GM12878 (cell line): Measurements from ENCODE around the gene ZNF296. TPM values are rescaled to one million over a fixed set of nuclear protein-coding genes. Genes with fewer than 3 reads are reported as not detected.

Source experiments
- ATAC-seq: fragments of 200-7000 bp; cut with Tn5 transposase; 3 replicates; pipeline ENCODE4 v1.9.1; 2020; ENCODE audit warnings: mild to moderate bottlenecking, moderate library complexity
- BruUV-seq: library from RNA; stranded (reverse); fragments of 400-500 nt; replicated peaks from 2 replicates; lab custom pipeline; 2021; lab: Mats Ljungman, UMichigan
- CTCF ChIA-PET: fragments of 300-600 bp; sonication (Branson Sonifier 250); formaldehyde crosslinking; extraction: SDS; loops from one replicate; lab custom pipeline; 2021; ENCODE audit warnings: inconsistent platforms; lab: Yijun Ruan, JAX
- POLR2A ChIA-PET: fragments of 350-600 bp; formaldehyde crosslinking; extraction: SDS; loops from one replicate; lab custom pipeline; 2021; ENCODE audit warnings: inconsistent platforms; lab: Charles Lee
- RAD21 ChIA-PET: fragments of 300-600 bp; sonication (Branson Sonifier 250); formaldehyde crosslinking; loops from one replicate; lab custom pipeline; 2023; ENCODE audit warnings: antibody characterized with exemption; ENCODE audit not compliant: unreplicated experiment; lab: Charles Lee
- SMC1A ChIA-PET: fragments of 300-600 bp; sonication (Branson Sonifier 250); formaldehyde crosslinking; loops from one replicate; lab custom pipeline; 2023; ENCODE audit not compliant: unreplicated experiment, uncharacterized antibody; lab: Charles Lee
- DNase-seq: peaks from one replicate; pipeline ENCODE4 v3.0.0-alpha.2; 2011; ENCODE audit warnings: low read depth, low spot score
- FAIRE-seq: peaks from 3 replicates; lab custom pipeline; 2011; peaks lifted over from hg19 to GRCh38; lab: Jason Lieb, UNC
- H2AFZ ChIP-seq: 2 replicates; pipeline ENCODE4 v1.6.0; 2011; ENCODE audit warnings: low read depth, low read length, control low read depth; ENCODE audit not compliant: control insufficient read depth
- H3K27ac ChIP-seq: 2 replicates; pipeline ENCODE4 v1.5.1; 2011; ENCODE audit warnings: control low read depth; ENCODE audit not compliant: control insufficient read depth, insufficient read depth
- H3K27me3 ChIP-seq, 2 experiments: replicated peaks in 1 of 2; 2 replicates each; pipeline versions ENCODE4 v1.6.0 to v1.6.1; 2011; ENCODE audit warnings: low read length in 1 of 2; ENCODE audit not compliant: control insufficient read depth in 2 of 2, insufficient read depth in 2 of 2
- H3K36me3 ChIP-seq, 2 experiments: 2 replicates each; pipeline ENCODE4 v1.5.1; 2011; ENCODE audit warnings: low read length in 1 of 2; ENCODE audit not compliant: control insufficient read depth in 2 of 2, insufficient read depth in 2 of 2
- H3K4me1 ChIP-seq: 2 replicates; pipeline ENCODE4 v1.6.1; 2011; ENCODE audit warnings: mild to moderate bottlenecking, low read length, moderate library complexity, mixed read lengths; ENCODE audit not compliant: control insufficient read depth, insufficient read depth
- H3K4me2 ChIP-seq: 2 replicates; pipeline ENCODE4 v1.6.0; 2011; ENCODE audit warnings: control low read depth; ENCODE audit not compliant: control insufficient read depth, insufficient read depth
- H3K4me3 ChIP-seq: fragments of 200-600 bp; sonication (generic); 2 replicates; pipeline ENCODE4 v1.5.1; 2016
- H3K79me2 ChIP-seq: 2 replicates; pipeline ENCODE4 v1.6.0; 2011; ENCODE audit warnings: low read length; ENCODE audit not compliant: control insufficient read depth, insufficient read depth
- H3K9ac ChIP-seq: 2 replicates; pipeline ENCODE4 v1.8.0; 2011; ENCODE audit warnings: low read length, control low read depth, mixed read lengths; ENCODE audit not compliant: control insufficient read depth, insufficient read depth
- H3K9me3 ChIP-seq: replicated peaks from 3 replicates; pipeline ENCODE4 v1.5.1; 2011; ENCODE audit warnings: mild to moderate bottlenecking, low read length; ENCODE audit not compliant: control insufficient read depth, insufficient read depth
- H4K20me1 ChIP-seq: 2 replicates; pipeline ENCODE4 v1.6.0; 2011; ENCODE audit not compliant: control insufficient read depth, insufficient read depth
- CREM ChIP-seq: IDR thresholded peaks from 2 replicates; pipeline ENCODE4 v1.6.1; 2014; ENCODE audit warnings: antibody characterized with exemption, low read depth
- CUX1 ChIP-seq: IDR thresholded peaks from 2 replicates; pipeline ENCODE4 v1.6.1; 2012; ENCODE audit warnings: improper control_type of control experiment, low read depth, low read length; ENCODE audit not compliant: insufficient replicate concordance
- HSF1 ChIP-seq: fragments of 150-350 bp; IDR thresholded peaks from 2 replicates; pipeline ENCODE4 v1.6.1; 2014; ENCODE audit warnings: mild to moderate bottlenecking, low read depth, low read length
- MEF2B ChIP-seq: fragments of 450-650 bp; IDR thresholded peaks from 2 replicates; pipeline ENCODE4 v1.6.1; 2018; ENCODE audit warnings: mild to moderate bottlenecking, moderate library complexity; ENCODE audit not compliant: partially characterized antibody, poor library complexity, severe bottlenecking
- TCF12 ChIP-seq: IDR thresholded peaks from 2 replicates; pipeline ENCODE4 v1.6.1; 2011; ENCODE audit warnings: low read depth, mild to moderate bottlenecking, low read length
- WGBS: methylation state at CpG from one replicate; pipeline ENCODE4 v1.1.6; 2016; ENCODE audit warnings: low lambda C conversion rate; ENCODE audit not compliant: insufficient replicate concordance, insufficient coverage; ENCODE audit errors: missing lambda C conversion rate; 5-methylcytosine and 5-hydroxymethylcytosine counted together
- in situ Hi-C: fragments of 300-500 bp; cut with MboI; formaldehyde crosslinking; loops from 9 replicates; pipeline ENCODE4 v1.14.3; 2018; ENCODE audit warnings: mixed read lengths
- intact Hi-C: fragments of 100-400 bp; cut with micrococcal nuclease; formaldehyde crosslinking; loops from one replicate; pipeline ENCODE4 v1.14.2; 2022; ENCODE audit not compliant: unreplicated experiment
- polyA plus RNA-seq, 11 experiments: library from polyadenylated mRNA; depleted of rRNA in 4 of 11; unstranded in 6 of 11; stranded (reverse) in 5 of 11; fragments of >200 nt; fragmentation: Nextera tagmentation in 4 of 11; fragmentation: Illumina TruSeq in 1 of 11; extraction: Ambion mirVana in 4 of 11; extraction: Trizol in 1 of 11; gene quantifications; 1 replicate in 1 of 11; 2 replicates in 10 of 11; pipeline versions ENCODE4 v1.2.1 to v1.2.3, GENCODE V29; 2011 to 2016; ENCODE audit warnings: inconsistent platforms in 2 of 11, missing spikeins in 2 of 11, low read depth in 1 of 11
- total RNA-seq, 4 experiments: library from RNA; depleted of rRNA in 3 of 4; stranded (reverse); fragments of >200 nt in 3 of 4; fragmentation: Illumina TruSeq in 1 of 4; extraction: Trizol in 1 of 4; gene quantifications; 2 replicates each; pipeline versions ENCODE4 v1.2.1 to v1.2.3, GENCODE V29; 2013 to 2021

ZNF296 gene
- total and polyA plus RNA-seq, 10 of the 15 experiments (the other 5 are each of a cell fraction or from before 2014, with no cell fraction given), result 0.44 to 23.6 (median 3.5) TPM; not detected in 1

- CTCF ChIA-PET, result no interaction called here
These were observed 4.1 kb downstream of the ZNF296 start for GRCh38 chr19:45071969-45072790.

GRCh38 chr19:45071545-45071938, 4.7 kb downstream of the ZNF296 start:
- ChIA-PET CTCF (no interaction called here), SMC1A (interaction anchor here (0.7 kb wide), 1 partner anchor 10 kb away, joined by 3 read pairs; no protein-coding TSS in a partner anchor), POLR2A (interaction anchor here (0.5 kb wide), 1 partner anchor 51 kb away, joined by 4 read pairs; no protein-coding TSS in a partner anchor), RAD21 (no interaction called here)
- Histone ChIP-seq H3K9ac (no peak overlapping the region), H3K79me2 (peaks cover 32% of the 10 kb centered on the region), H2AFZ (no peak overlapping the region), H3K4me2 (no peak overlapping the region), H3K27ac (no peak overlapping the region), H3K36me3 (peaks cover 11 to 38% of the 10 kb centered on the region in 2 experiments), H3K27me3 (no peaks in the 10 kb centered on the region), H4K20me1 (no peaks in the 10 kb centered on the region; the same call in 1 of the 2 replicates), H3K4me1 (peaks cover 9% of the 10 kb centered on the region), H3K9me3 (no peaks in the 10 kb centered on the region), H3K4me3 (no peak overlapping the region)
- DNase-seq, result no peak
- ATAC-seq, result no peak
- 91% methylated on average over 25 of the region's 25 CpGs for WGBS
- BruUV-seq, result no TSS peak
- no peak for FAIRE-seq
- in situ Hi-C loops, result no loop called here
- intact Hi-C loops, result loop anchor here (10.0 kb wide), 1 partner anchor 403 kb away; no protein-coding TSS in a partner anchor
- TF ChIP-seq HSF1 (no peak), CUX1 (no peak), MEF2B (no peak)

More at GRCh38 chr19:45071969-45072790, 4.1 kb downstream of the ZNF296 start:
- ATAC-seq, result no peak
- Histone ChIP-seq H3K36me3 (peaks cover 11 to 33% of the 10 kb centered on the region in 2 experiments), H3K4me3 (no peak overlapping the region), H3K4me1 (peaks cover 11% of the 10 kb centered on the region), H3K9ac (no peak overlapping the region), H3K4me2 (no peak overlapping the region), H3K9me3 (no peaks in the 10 kb centered on the region), H4K20me1 (no peaks in the 10 kb centered on the region; the same call in 1 of the 2 replicates), H2AFZ (no peak overlapping the region), H3K27me3 (no peaks in the 10 kb centered on the region), H3K27ac (no peak overlapping the region), H3K79me2 (peaks cover 32% of the 10 kb centered on the region)
- TF ChIP-seq TCF12 (no peak), CREM (no peak)
- BruUV-seq, result no TSS peak
- ChIA-PET RAD21 (interaction anchor here (0.9 to 1.0 kb wide), 2 partner anchors 13 to 33 kb away, joined by 3 to 4 read pairs; no protein-coding TSS in a partner anchor), POLR2A (interaction anchor here (0.5 kb wide), 2 partner anchors 51 to 66 kb away, joined by 3 to 4 read pairs; no protein-coding TSS in a partner anchor), SMC1A (interaction anchor here (0.7 to 1.6 kb wide), 2 partner anchors 11 to 84 kb away, joined by 3 to 5 read pairs; no protein-coding TSS in a partner anchor)
- in situ Hi-C loops, result no loop called here
- 87% methylated on average over 33 of the region's 34 CpGs for WGBS
- intact Hi-C loops, result loop anchor here (10.0 kb wide), 1 partner anchor 403 kb away; no protein-coding TSS in a partner anchor
- FAIRE-seq, result no peak
- no peak for DNase-seq
